ENCODE measurements around the gene TMC5. TPM values are rescaled to one million over a fixed set of nuclear protein-coding genes. Genes with fewer than 3 reads are reported as not detected.

TMC5 gene
- total and polyA plus RNA-seq, 4 donors, result 0.50 to 1.2 (median 0.83) TPM

DNA sequence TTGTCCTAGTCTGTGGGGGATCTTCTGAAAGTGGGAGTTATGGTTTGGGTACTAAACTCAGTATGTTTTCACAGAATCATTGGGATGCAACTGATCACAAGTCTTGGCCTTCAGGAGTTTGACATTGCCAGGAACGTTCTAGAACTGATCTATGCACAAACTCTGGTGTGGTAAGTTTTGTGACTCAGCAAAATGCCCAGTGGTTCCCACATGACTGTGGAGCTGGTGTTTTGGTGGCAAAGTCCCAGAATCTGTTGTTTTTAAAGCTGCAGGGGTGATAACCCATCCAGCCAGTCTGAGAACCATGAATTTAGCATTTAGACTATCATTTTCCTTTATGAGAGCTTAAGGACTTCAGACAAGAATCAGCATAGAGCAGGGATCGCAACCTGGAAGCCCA lies 63.6 kb downstream of the TMC5 start:
- Histone ChIP-seq H3K9me3 (ENCODE audit: control insufficient read depth in 4 of 4, low read length in 3 of 4) (no peaks in the 10 kb centered on the region), H3K4me1 (ENCODE audit: control insufficient read depth in 4 of 4, insufficient read depth in 4 of 4, low read length in 3 of 4) (no peaks in the 10 kb centered on the region), H3K27me3 (ENCODE audit: control insufficient read depth in 4 of 4, insufficient read depth in 4 of 4, low read length in 3 of 4) (no peaks in the 10 kb centered on the region), H3K9ac (ENCODE audit: low read depth in 1 of 2, low read length in 2 of 2) (no peak overlapping the region), H3K36me3 (ENCODE audit: control insufficient read depth in 4 of 4, insufficient read depth in 3 of 4, low read depth in 1 of 4, low read length in 3 of 4) (no peaks in the 10 kb centered on the region), H3K27ac (ENCODE audit: low read depth in 1 of 2, low read length in 2 of 2) (no peak overlapping the region), H3K4me3 (ENCODE audit: low read depth in 1 of 3, low read length in 3 of 3) (no peak overlapping the region)
- TF ChIP-seq HNF4A (conservative IDR thresholded peaks at IDR 0.05) (peak in 1 of 2 donors; percentile 4), RXRA (IDR thresholded peaks at IDR 0.05) (peak in 1 of 2 donors; percentile 31)
- TF ChIP-seq, protein P1, sequence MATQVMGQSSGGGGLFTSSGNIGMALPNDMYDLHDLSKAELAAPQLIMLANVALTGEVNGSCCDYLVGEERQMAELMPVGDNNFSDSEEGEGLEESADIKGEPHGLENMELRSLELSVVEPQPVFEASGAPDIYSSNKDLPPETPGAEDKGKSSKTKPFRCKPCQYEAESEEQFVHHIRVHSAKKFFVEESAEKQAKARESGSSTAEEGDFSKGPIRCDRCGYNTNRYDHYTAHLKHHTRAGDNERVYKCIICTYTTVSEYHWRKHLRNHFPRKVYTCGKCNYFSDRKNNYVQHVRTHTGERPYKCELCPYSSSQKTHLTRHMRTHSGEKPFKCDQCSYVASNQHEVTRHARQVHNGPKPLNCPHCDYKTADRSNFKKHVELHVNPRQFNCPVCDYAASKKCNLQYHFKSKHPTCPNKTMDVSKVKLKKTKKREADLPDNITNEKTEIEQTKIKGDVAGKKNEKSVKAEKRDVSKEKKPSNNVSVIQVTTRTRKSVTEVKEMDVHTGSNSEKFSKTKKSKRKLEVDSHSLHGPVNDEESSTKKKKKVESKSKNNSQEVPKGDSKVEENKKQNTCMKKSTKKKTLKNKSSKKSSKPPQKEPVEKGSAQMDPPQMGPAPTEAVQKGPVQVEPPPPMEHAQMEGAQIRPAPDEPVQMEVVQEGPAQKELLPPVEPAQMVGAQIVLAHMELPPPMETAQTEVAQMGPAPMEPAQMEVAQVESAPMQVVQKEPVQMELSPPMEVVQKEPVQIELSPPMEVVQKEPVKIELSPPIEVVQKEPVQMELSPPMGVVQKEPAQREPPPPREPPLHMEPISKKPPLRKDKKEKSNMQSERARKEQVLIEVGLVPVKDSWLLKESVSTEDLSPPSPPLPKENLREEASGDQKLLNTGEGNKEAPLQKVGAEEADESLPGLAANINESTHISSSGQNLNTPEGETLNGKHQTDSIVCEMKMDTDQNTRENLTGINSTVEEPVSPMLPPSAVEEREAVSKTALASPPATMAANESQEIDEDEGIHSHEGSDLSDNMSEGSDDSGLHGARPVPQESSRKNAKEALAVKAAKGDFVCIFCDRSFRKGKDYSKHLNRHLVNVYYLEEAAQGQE (IDR thresholded peaks at IDR 0.05), result no peak
- 81% methylated on average over 2 of the region's 2 CpGs for WGBS
- DNase-seq (ENCODE audit: low spot score), result no peak

DNA sequence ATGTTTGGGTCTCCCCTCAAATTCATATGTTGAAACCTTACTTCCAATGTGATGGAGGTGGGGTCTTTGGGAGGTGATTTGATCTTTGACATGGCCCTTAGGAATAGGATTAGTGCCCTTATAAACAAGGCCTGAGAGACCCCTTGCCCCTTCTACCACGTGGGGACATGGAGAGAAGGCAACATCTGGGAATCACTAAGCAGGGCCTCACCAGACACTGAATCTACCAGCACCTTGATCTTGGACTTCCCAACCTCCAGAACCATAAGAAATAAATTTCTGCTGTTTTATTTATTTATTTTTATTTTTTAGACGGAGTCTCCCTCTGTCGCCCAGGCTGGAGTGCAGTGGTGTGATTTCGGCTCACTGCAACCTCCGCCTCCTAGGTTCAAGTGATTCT lies 64.1 kb downstream of the TMC5 start:
- no peaks in the 10 kb centered on the region for H3K4me1 ChIP-seq (ENCODE audit: control insufficient read depth in 4 of 4, insufficient read depth in 4 of 4, low read length in 3 of 4)
- H3K9me3 ChIP-seq (ENCODE audit: control insufficient read depth in 4 of 4, low read length in 3 of 4), result no peaks in the 10 kb centered on the region
- H3K27ac ChIP-seq (ENCODE audit: low read depth in 1 of 2, low read length in 2 of 2), result no peak overlapping the region
- TF ChIP-seq HNF4G (IDR thresholded peaks at IDR 0.05), result no peak
- TF ChIP-seq FOXA1 (IDR thresholded peaks at IDR 0.05), result no peak
- TF ChIP-seq, protein P2, sequence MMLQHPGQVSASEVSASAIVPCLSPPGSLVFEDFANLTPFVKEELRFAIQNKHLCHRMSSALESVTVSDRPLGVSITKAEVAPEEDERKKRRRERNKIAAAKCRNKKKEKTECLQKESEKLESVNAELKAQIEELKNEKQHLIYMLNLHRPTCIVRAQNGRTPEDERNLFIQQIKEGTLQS (IDR thresholded peaks at IDR 0.05), result no peak
- no peak for TF ChIP-seq EGR1 (IDR thresholded peaks at IDR 0.05; ENCODE audit: low read depth in 2 of 2)
- no peak for TF ChIP-seq NR2F2 (IDR thresholded peaks at IDR 0.05)
- TF ChIP-seq, protein P1 (IDR thresholded peaks at IDR 0.05), result no peak
- TF ChIP-seq YY1 (IDR thresholded peaks at IDR 0.05), result no peak
- TF ChIP-seq, protein P3, sequence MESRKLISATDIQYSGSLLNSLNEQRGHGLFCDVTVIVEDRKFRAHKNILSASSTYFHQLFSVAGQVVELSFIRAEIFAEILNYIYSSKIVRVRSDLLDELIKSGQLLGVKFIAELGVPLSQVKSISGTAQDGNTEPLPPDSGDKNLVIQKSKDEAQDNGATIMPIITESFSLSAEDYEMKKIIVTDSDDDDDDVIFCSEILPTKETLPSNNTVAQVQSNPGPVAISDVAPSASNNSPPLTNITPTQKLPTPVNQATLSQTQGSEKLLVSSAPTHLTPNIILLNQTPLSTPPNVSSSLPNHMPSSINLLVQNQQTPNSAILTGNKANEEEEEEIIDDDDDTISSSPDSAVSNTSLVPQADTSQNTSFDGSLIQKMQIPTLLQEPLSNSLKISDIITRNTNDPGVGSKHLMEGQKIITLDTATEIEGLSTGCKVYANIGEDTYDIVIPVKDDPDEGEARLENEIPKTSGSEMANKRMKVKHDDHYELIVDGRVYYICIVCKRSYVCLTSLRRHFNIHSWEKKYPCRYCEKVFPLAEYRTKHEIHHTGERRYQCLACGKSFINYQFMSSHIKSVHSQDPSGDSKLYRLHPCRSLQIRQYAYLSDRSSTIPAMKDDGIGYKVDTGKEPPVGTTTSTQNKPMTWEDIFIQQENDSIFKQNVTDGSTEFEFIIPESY (IDR thresholded peaks at IDR 0.05), result no peak
- no peak for TF ChIP-seq SP1 (IDR thresholded peaks at IDR 0.05)
- no peak for TF ChIP-seq RAD21 (IDR thresholded peaks at IDR 0.05)
- no peak for DNase-seq (ENCODE audit: low spot score)
- H3K4me3 ChIP-seq (ENCODE audit: low read depth in 1 of 3, low read length in 3 of 3), result no peak overlapping the region
- H3K36me3 ChIP-seq (ENCODE audit: control insufficient read depth in 4 of 4, insufficient read depth in 3 of 4, low read depth in 1 of 4, low read length in 3 of 4), result no peaks in the 10 kb centered on the region
- H3K9ac ChIP-seq (ENCODE audit: low read depth in 1 of 2, low read length in 2 of 2), result no peak overlapping the region
- H3K27me3 ChIP-seq (ENCODE audit: control insufficient read depth in 4 of 4, insufficient read depth in 4 of 4, low read length in 3 of 4), result no peaks in the 10 kb centered on the region
- WGBS, result 87% methylated on average over 5 of the region's 5 CpGs

Measured in liver (tissue), 9 donors.